ENCODE measurements around the gene PCSK6.

Gene PCSK6

GRCh38 chr15:101369676-101370075 is 119.8 kb downstream of the PCSK6 start:
- no peak for TF ChIP-seq FOXK2 (IDR thresholded peaks at IDR 0.05)
- no peak for TF ChIP-seq LEF1 (IDR thresholded peaks at IDR 0.05; ENCODE audit: borderline replicate concordance)
- TF ChIP-seq TARDBP (IDR thresholded peaks at IDR 0.05), result no peak
- TF ChIP-seq SUZ12 (IDR thresholded peaks at IDR 0.05), result no peak
- no peak for TF ChIP-seq SP1 (IDR thresholded peaks at IDR 0.05)
- no peak for TF ChIP-seq L3MBTL2 (conservative IDR thresholded peaks at IDR 0.05)
- no peak for TF ChIP-seq FOXA1 (IDR thresholded peaks at IDR 0.05)
- TF ChIP-seq ELF4 (IDR thresholded peaks at IDR 0.05), result no peak
- no peak for TF ChIP-seq NFRKB (IDR thresholded peaks at IDR 0.05)
- no peak for TF ChIP-seq CTBP1 (IDR thresholded peaks at IDR 0.05; ENCODE audit: borderline replicate concordance)
- no peak for TF ChIP-seq PKNOX1 (IDR thresholded peaks at IDR 0.05)
- TF ChIP-seq HDGF (IDR thresholded peaks at IDR 0.05; ENCODE audit: borderline replicate concordance), result no peak
- TF ChIP-seq BHLHE40 (IDR thresholded peaks at IDR 0.05; ENCODE audit: borderline replicate concordance), result no peak
- TF ChIP-seq FOXM1 (IDR thresholded peaks at IDR 0.05; ENCODE audit: borderline replicate concordance), result no peak
- no peak for TF ChIP-seq ARNT (IDR thresholded peaks at IDR 0.05)
- TF ChIP-seq ZNF384 (IDR thresholded peaks at IDR 0.05), result no peak
- POLR2A ChIA-PET, result no interaction called here
- no peak for DNase-seq (ENCODE audit: extremely low spot score)
- CTCF ChIA-PET, result no interaction called here

GRCh38 chr15:101368861-101369642 is 120.5 kb downstream of the PCSK6 start:
- no peak for DNase-seq (ENCODE audit: extremely low spot score)
- TF ChIP-seq FOXK2 (IDR thresholded peaks at IDR 0.05) (no peak), SP1 (IDR thresholded peaks at IDR 0.05) (no peak), SUZ12 (IDR thresholded peaks at IDR 0.05) (no peak), FOXA1 (IDR thresholded peaks at IDR 0.05) (no peak), TARDBP (IDR thresholded peaks at IDR 0.05) (no peak), ARNT (IDR thresholded peaks at IDR 0.05) (no peak), L3MBTL2 (conservative IDR thresholded peaks at IDR 0.05) (no peak), NFRKB (IDR thresholded peaks at IDR 0.05) (no peak), ZNF384 (IDR thresholded peaks at IDR 0.05) (no peak), LEF1 (IDR thresholded peaks at IDR 0.05; ENCODE audit: borderline replicate concordance) (no peak), ELF4 (IDR thresholded peaks at IDR 0.05) (no peak), HDGF (IDR thresholded peaks at IDR 0.05; ENCODE audit: borderline replicate concordance) (no peak)
- ChIA-PET POLR2A (no interaction called here), CTCF (no interaction called here)

GRCh38 chr15:101368086-101368780 is 121.3 kb downstream of the PCSK6 start:
- no peak for TF ChIP-seq HDGF (IDR thresholded peaks at IDR 0.05; ENCODE audit: borderline replicate concordance)
- no peak for TF ChIP-seq LEF1 (IDR thresholded peaks at IDR 0.05; ENCODE audit: borderline replicate concordance)
- no peak for TF ChIP-seq L3MBTL2 (conservative IDR thresholded peaks at IDR 0.05)
- TF ChIP-seq NFRKB (IDR thresholded peaks at IDR 0.05), result no peak
- TF ChIP-seq ARNT (IDR thresholded peaks at IDR 0.05), result no peak
- TF ChIP-seq ELF4 (IDR thresholded peaks at IDR 0.05), result no peak
- TF ChIP-seq FOXM1 (IDR thresholded peaks at IDR 0.05; ENCODE audit: borderline replicate concordance), result no peak
- TF ChIP-seq FOXK2 (IDR thresholded peaks at IDR 0.05), result no peak
- no peak for TF ChIP-seq CTBP1 (IDR thresholded peaks at IDR 0.05; ENCODE audit: borderline replicate concordance)
- no peak for TF ChIP-seq SP1 (IDR thresholded peaks at IDR 0.05)
- CTCF ChIA-PET, result no interaction called here
- POLR2A ChIA-PET, result no interaction called here
- no peak for DNase-seq (ENCODE audit: extremely low spot score)

GRCh38 chr15:101366853-101367252 is 122.7 kb downstream of the PCSK6 start:
- POLR2A ChIA-PET, result no interaction called here
- DNase-seq (ENCODE audit: extremely low spot score), result no peak
- CTCF ChIA-PET, result no interaction called here
- TF ChIP-seq PKNOX1 (IDR thresholded peaks at IDR 0.05), result no peak
- TF ChIP-seq HDGF (IDR thresholded peaks at IDR 0.05; ENCODE audit: borderline replicate concordance), result no peak
- TF ChIP-seq ELF4 (IDR thresholded peaks at IDR 0.05), result no peak
- TF ChIP-seq L3MBTL2 (conservative IDR thresholded peaks at IDR 0.05), result no peak

- TF ChIP-seq SP1 (IDR thresholded peaks at IDR 0.05), result no peak
- TF ChIP-seq FOXA1 (IDR thresholded peaks at IDR 0.05), result no peak
- POLR2A ChIA-PET, result no interaction called here
These were observed 126.4 kb downstream of the PCSK6 start for GRCh38 chr15:101362986-101363566.

GRCh38 chr15:101362359-101362758 is 127.1 kb downstream of the PCSK6 start:
- no peak for DNase-seq (ENCODE audit: extremely low spot score)
- TF ChIP-seq FOXA1 (IDR thresholded peaks at IDR 0.05), result no peak
- no peak for TF ChIP-seq HDGF (IDR thresholded peaks at IDR 0.05; ENCODE audit: borderline replicate concordance)
- TF ChIP-seq TARDBP (IDR thresholded peaks at IDR 0.05), result no peak
- TF ChIP-seq ZNF384 (IDR thresholded peaks at IDR 0.05), result no peak
- no peak for TF ChIP-seq BHLHE40 (IDR thresholded peaks at IDR 0.05; ENCODE audit: borderline replicate concordance)
- no peak for TF ChIP-seq ELF4 (IDR thresholded peaks at IDR 0.05)
- no peak for TF ChIP-seq SUZ12 (IDR thresholded peaks at IDR 0.05)
- no peak for TF ChIP-seq LEF1 (IDR thresholded peaks at IDR 0.05; ENCODE audit: borderline replicate concordance)
- no peak for TF ChIP-seq NFRKB (IDR thresholded peaks at IDR 0.05)
- ChIA-PET POLR2A (no interaction called here), CTCF (interaction anchor here (0.6 kb wide), 1 partner anchor 64 kb away, joined by 3 read pairs; no protein-coding TSS in a partner anchor)

More at GRCh38 chr15:101362986-101363566, 126.4 kb downstream of the PCSK6 start:
- CTCF ChIA-PET, result interaction anchor here (0.6 kb wide), 1 partner anchor 277 kb away, joined by 4 read pairs; no protein-coding TSS in a partner anchor
- no peak for DNase-seq (ENCODE audit: extremely low spot score)
